Ascending aorta (tissue), 2 donors: Measurements from ENCODE around the gene SETMAR. TPM values are rescaled to one million over a fixed set of nuclear protein-coding genes. Genes with fewer than 3 reads are reported as not detected.
A peak's percentile ranks its signal among the peaks of the same experiment; 100 is the strongest.

ENCODE experiments used
- DNase-seq, 2 donors: peaks; one replicate each; pipeline ENCODE4 v3.0.0-alpha.2; 2019; ENCODE audit warnings: low spot score in 2 of 2
- H3K27ac ChIP-seq, 2 donors: fragments of 200-600 bp; sonication (generic); one replicate each; pipeline ENCODE4 v1.5.1; 2016 to 2017; ENCODE audit warnings: mild to moderate bottlenecking in 1 of 2
- H3K27me3 ChIP-seq: fragments of 200-600 bp; sonication (generic); one replicate; pipeline ENCODE4 v1.5.1; 2017
- H3K36me3 ChIP-seq, 2 donors: fragments of 200-600 bp; sonication (generic); one replicate each; pipeline ENCODE4 v1.5.1; 2016
- H3K4me1 ChIP-seq, 2 donors: fragments of 200-600 bp; sonication (generic); one replicate each; pipeline ENCODE4 v1.5.1; 2016 to 2017; ENCODE audit warnings: mild to moderate bottlenecking in 1 of 2
- H3K4me3 ChIP-seq, 2 donors: fragments of 200-600 bp; sonication (generic); one replicate each; pipeline ENCODE4 v1.5.1; 2016 to 2017; ENCODE audit warnings: mild to moderate bottlenecking in 1 of 2
- H3K9me3 ChIP-seq, 2 donors: fragments of 200-600 bp; sonication (generic); one replicate each; pipeline ENCODE4 v1.5.1; 2016
- CTCF ChIP-seq, 3 experiments: fragments of 200-600 bp in 2 of 3; fragments of 450-650 bp in 1 of 3; sonication (generic) in 2 of 3; IDR thresholded peaks; one replicate each; pipeline ENCODE4 v1.5.1; 2016 to 2019; ENCODE audit warnings: antibody characterized with exemption in 3 of 3, mild to moderate bottlenecking in 1 of 3, moderate library complexity in 1 of 3
- intact Hi-C: fragments of 100-400 bp; cut with DNase I; formaldehyde crosslinking; loops from one replicate; pipeline ENCODE4 v1.15.1; 2023
- total RNA-seq: library from RNA; depleted of rRNA; stranded (reverse); fragments of >200 nt; gene quantifications from one replicate; pipeline ENCODE4 v1.1.0, GENCODE V29; 2016

The SETMAR gene
- total RNA-seq, 1 donor from 2014 or later, result 13.6 TPM

- DNase-seq, result no peak
Observed at GRCh38 chr3:4340411-4341335, 37.5 kb downstream of the SETMAR start.

GRCh38 chr3:4341336-4341675, 38.1 kb downstream of the SETMAR start:
- no peak overlapping the region for H3K4me3 ChIP-seq
- H3K4me1 ChIP-seq, result peaks cover 0 to 5% of the 10 kb centered on the region in 2 donors
- peak overlapping the region; percentile 19 to 53 for H3K27ac ChIP-seq
- intact Hi-C loops, result no loop called here
- TF ChIP-seq CTCF (IDR thresholded peaks at IDR 0.05), result no peak
- H3K27me3 ChIP-seq, result no peaks in the 10 kb centered on the region
- no peaks in the 10 kb centered on the region for H3K9me3 ChIP-seq
- no peak for DNase-seq
- H3K36me3 ChIP-seq, result no peaks in the 10 kb centered on the region

More at GRCh38 chr3:4340411-4341335, 37.5 kb downstream of the SETMAR start:
- no peak overlapping the region for H3K4me3 ChIP-seq
- intact Hi-C loops, result no loop called here
- no peak for TF ChIP-seq CTCF (IDR thresholded peaks at IDR 0.05)
- no peaks in the 10 kb centered on the region for H3K27me3 ChIP-seq
- H3K4me1 ChIP-seq, result peaks cover 0 to 5% of the 10 kb centered on the region in 2 donors
- H3K27ac ChIP-seq, result peak overlapping the region; percentile 19 to 53
- H3K36me3 ChIP-seq, result no peaks in the 10 kb centered on the region
- no peaks in the 10 kb centered on the region for H3K9me3 ChIP-seq

GRCh38 chr3:4343258-4343657, 40.1 kb downstream of the SETMAR start:
- H3K36me3 ChIP-seq, result no peaks in the 10 kb centered on the region
- intact Hi-C loops, result no loop called here
- H3K4me1 ChIP-seq, result peaks cover 0 to 5% of the 10 kb centered on the region in 2 donors
- no peak overlapping the region for H3K4me3 ChIP-seq
- no peaks in the 10 kb centered on the region for H3K27me3 ChIP-seq
- no peaks in the 10 kb centered on the region for H3K9me3 ChIP-seq
- no peak for DNase-seq
- H3K27ac ChIP-seq, result no peak overlapping the region
- no peak for TF ChIP-seq CTCF (IDR thresholded peaks at IDR 0.05)

- peak; percentile 58 to 76 (median 67) for TF ChIP-seq CTCF (IDR thresholded peaks at IDR 0.05)
- Histone ChIP-seq H3K9me3 (no peaks in the 10 kb centered on the region), H3K36me3 (no peaks in the 10 kb centered on the region), H3K4me1 (peaks cover 0 to 3% of the 10 kb centered on the region in 2 donors), H3K4me3 (peak overlapping the region; percentile 45 to 60), H3K27ac (peak overlapping the region; percentile 88 to 92), H3K27me3 (no peaks in the 10 kb centered on the region)
- intact Hi-C loops, result loop anchor here (1.0 to 5.0 kb wide), 6 partner anchors 67 to 632 kb away; partner anchors contain the start of genes ITPR1 and SUMF1
- DNase-seq, result peak in 1 of 2 donors; percentile 68
Observed at GRCh38 chr3:4350789-4351163, 47.6 kb downstream of the SETMAR start.

GRCh38 chr3:4351164-4351855, 48.1 kb downstream of the SETMAR start:
- Histone ChIP-seq H3K4me1 (peaks cover 0 to 3% of the 10 kb centered on the region in 2 donors), H3K4me3 (peak overlapping the region; percentile 45 to 60), H3K9me3 (no peaks in the 10 kb centered on the region), H3K36me3 (no peaks in the 10 kb centered on the region), H3K27ac (peak overlapping the region; percentile 88 to 92), H3K27me3 (no peaks in the 10 kb centered on the region)
- DNase-seq, result no peak
- intact Hi-C loops, result loop anchor here (1.0 to 5.0 kb wide), 6 partner anchors 66 to 631 kb away; partner anchors contain the start of genes ITPR1 and SUMF1
- TF ChIP-seq CTCF (IDR thresholded peaks at IDR 0.05), result no peak
